B cell (primary cell): ENCODE data around the gene HOXA3.

Experiments used
- EZH2 ChIP-seq: IDR thresholded peaks from 2 replicates; pipeline ENCODE4 v1.6.1; 2012; ENCODE audit warnings: borderline replicate concordance, low read depth, mild to moderate bottlenecking, moderate library complexity, low read length; ENCODE audit not compliant: insufficient read depth, poor library complexity, severe bottlenecking
- TF ChIP-seq, protein P1 (sequence below): fragments of 200-600 bp; IDR thresholded peaks from one replicate; pipeline ENCODE4 v1.8.0; 2022; ENCODE audit warnings: antibody characterized with exemption, mild to moderate bottlenecking

DNA sequence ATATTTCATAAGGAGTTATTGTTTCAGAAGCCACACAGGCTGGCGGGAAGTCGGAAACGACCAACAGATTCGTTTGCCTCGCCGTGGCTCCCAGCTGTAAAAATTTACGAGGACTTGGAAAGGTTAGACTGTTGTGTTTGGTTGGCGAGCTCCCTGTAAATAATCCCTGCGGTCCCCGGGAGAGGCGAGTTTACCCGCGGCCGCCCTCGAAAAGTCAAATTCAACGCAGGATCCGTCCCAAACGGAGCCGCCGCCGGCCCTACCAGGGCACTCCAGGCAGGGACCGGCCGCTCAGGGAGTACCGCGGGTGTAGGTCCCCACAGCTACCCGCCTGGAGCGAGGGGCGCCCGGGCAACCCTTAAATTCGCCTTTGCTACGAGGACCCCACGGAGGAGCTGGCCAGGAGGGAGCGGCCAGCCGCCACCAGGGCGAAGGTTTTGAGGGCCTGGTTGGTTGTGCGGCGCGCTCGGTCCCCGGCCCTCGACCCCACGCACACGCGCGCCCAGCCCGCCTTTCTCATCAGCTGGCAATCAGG lies 13.7 kb upstream of the HOXA3 start:
- TF ChIP-seq EZH2 = no peak
- TF ChIP-seq, protein P1, sequence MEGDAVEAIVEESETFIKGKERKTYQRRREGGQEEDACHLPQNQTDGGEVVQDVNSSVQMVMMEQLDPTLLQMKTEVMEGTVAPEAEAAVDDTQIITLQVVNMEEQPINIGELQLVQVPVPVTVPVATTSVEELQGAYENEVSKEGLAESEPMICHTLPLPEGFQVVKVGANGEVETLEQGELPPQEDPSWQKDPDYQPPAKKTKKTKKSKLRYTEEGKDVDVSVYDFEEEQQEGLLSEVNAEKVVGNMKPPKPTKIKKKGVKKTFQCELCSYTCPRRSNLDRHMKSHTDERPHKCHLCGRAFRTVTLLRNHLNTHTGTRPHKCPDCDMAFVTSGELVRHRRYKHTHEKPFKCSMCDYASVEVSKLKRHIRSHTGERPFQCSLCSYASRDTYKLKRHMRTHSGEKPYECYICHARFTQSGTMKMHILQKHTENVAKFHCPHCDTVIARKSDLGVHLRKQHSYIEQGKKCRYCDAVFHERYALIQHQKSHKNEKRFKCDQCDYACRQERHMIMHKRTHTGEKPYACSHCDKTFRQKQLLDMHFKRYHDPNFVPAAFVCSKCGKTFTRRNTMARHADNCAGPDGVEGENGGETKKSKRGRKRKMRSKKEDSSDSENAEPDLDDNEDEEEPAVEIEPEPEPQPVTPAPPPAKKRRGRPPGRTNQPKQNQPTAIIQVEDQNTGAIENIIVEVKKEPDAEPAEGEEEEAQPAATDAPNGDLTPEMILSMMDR = no peak
